WTC11 (cell line): Measurements from ENCODE around the gene COLGALT1. TPM values are rescaled to one million over a fixed set of nuclear protein-coding genes. Genes with fewer than 3 reads are reported as not detected.

Source experiments
- ATAC-seq: fragments of 200-7000 bp; cut with Tn5 transposase; 2 replicates; pipeline ENCODE4 v1.10.0; 2021; ENCODE audit warnings: mild to moderate bottlenecking, moderate library complexity
- CTCF ChIA-PET: fragments of 300-600 bp; sonication (Branson Sonifier 250); formaldehyde crosslinking; loops from one replicate; lab custom pipeline; 2021; ENCODE audit warnings: antibody characterized with exemption; lab: Charles Lee
- POLR2A ChIA-PET: fragments of 350-600 bp; sonication (Branson Sonifier 250); formaldehyde crosslinking; loops from one replicate; lab custom pipeline; 2021; ENCODE audit warnings: antibody characterized with exemption; lab: Charles Lee
- DNase-seq: peaks from one replicate; pipeline ENCODE4 v3.0.0; 2021; ENCODE audit warnings: low spot score
- H3K27ac Mint-ChIP-seq: 2 replicates; pipeline ENCODE4 v1.8.0; 2021; ENCODE audit warnings: mixed read lengths
- H3K27me3 Mint-ChIP-seq: 2 replicates; pipeline ENCODE4 v1.8.0; 2021; ENCODE audit warnings: low read depth, mild to moderate bottlenecking, moderate library complexity, mixed read lengths
- H3K36me3 Mint-ChIP-seq: 2 replicates; pipeline ENCODE4 v1.8.0; 2021; ENCODE audit warnings: mixed read lengths
- H3K4me1 Mint-ChIP-seq: 2 replicates; pipeline ENCODE4 v1.8.0; 2022; ENCODE audit warnings: mixed read lengths
- H3K4me3 Mint-ChIP-seq: 2 replicates; pipeline ENCODE4 v1.8.0; 2021; ENCODE audit warnings: mild to moderate bottlenecking, moderate library complexity, mixed read lengths
- H3K9me3 Mint-ChIP-seq: 2 replicates; pipeline ENCODE4 v1.8.0; 2021; ENCODE audit warnings: mixed read lengths
- ATF1 ChIP-seq: sonication (generic); formaldehyde crosslinking; IDR thresholded peaks from 2 replicates; pipeline ENCODE4 v1.8.1; 2023; ENCODE audit warnings: mild to moderate bottlenecking, moderate library complexity, missing genetic modification reagents
- CREB1 ChIP-seq: sonication (generic); formaldehyde crosslinking; IDR thresholded peaks from 2 replicates; pipeline ENCODE4 v1.8.0; 2023; ENCODE audit warnings: mild to moderate bottlenecking, missing genetic modification reagents
- CREM ChIP-seq: sonication (generic); formaldehyde crosslinking; IDR thresholded peaks from 2 replicates; pipeline ENCODE4 v1.8.1; 2022; ENCODE audit warnings: mild to moderate bottlenecking, missing genetic modification reagents, moderate library complexity
- ELF4 ChIP-seq: sonication (generic); formaldehyde crosslinking; IDR thresholded peaks from 2 replicates; pipeline ENCODE4 v1.8.1; 2022; ENCODE audit warnings: low read depth, mild to moderate bottlenecking, moderate library complexity, missing genetic modification reagents
- ESRRA ChIP-seq: sonication (generic); formaldehyde crosslinking; IDR thresholded peaks from 2 replicates; pipeline ENCODE4 v1.8.1; 2022; ENCODE audit warnings: mild to moderate bottlenecking, missing genetic modification reagents, borderline replicate concordance
- ETV6 ChIP-seq: sonication (generic); formaldehyde crosslinking; IDR thresholded peaks from 2 replicates; pipeline ENCODE4 v1.8.1; 2022; ENCODE audit warnings: mild to moderate bottlenecking, missing genetic modification reagents
- FOXP1 ChIP-seq: sonication (generic); formaldehyde crosslinking; IDR thresholded peaks from 2 replicates; pipeline ENCODE4 v1.8.0; 2022; ENCODE audit warnings: missing genetic modification reagents, mild to moderate bottlenecking, moderate library complexity, borderline replicate concordance
- MYBL2 ChIP-seq: sonication (generic); formaldehyde crosslinking; IDR thresholded peaks from 2 replicates; pipeline ENCODE4 v1.8.1; 2023; ENCODE audit warnings: mild to moderate bottlenecking, moderate library complexity, missing genetic modification reagents
- NFE2L1 ChIP-seq: sonication (generic); formaldehyde crosslinking; IDR thresholded peaks from 2 replicates; pipeline ENCODE4 v1.8.1; 2023; ENCODE audit warnings: missing genetic modification reagents
- NR2C2 ChIP-seq: sonication (generic); formaldehyde crosslinking; IDR thresholded peaks from 2 replicates; pipeline ENCODE4 v1.8.0; 2022; ENCODE audit warnings: mild to moderate bottlenecking, missing genetic modification reagents
- RELA ChIP-seq: sonication (generic); formaldehyde crosslinking; IDR thresholded peaks from 2 replicates; pipeline ENCODE4 v1.8.1; 2022; ENCODE audit warnings: missing genetic modification reagents, mild to moderate bottlenecking, borderline replicate concordance
- RORB ChIP-seq: fragments of 250-450 bp; sonication (Bioruptor Pico); IDR thresholded peaks from 2 replicates; pipeline ENCODE4 v1.9.0; 2021; ENCODE audit warnings: mild to moderate bottlenecking
- SMAD3 ChIP-seq: sonication (generic); formaldehyde crosslinking; IDR thresholded peaks from 2 replicates; pipeline ENCODE4 v1.8.0; 2022; ENCODE audit warnings: missing genetic modification reagents, mild to moderate bottlenecking, borderline replicate concordance
- SP1 ChIP-seq: sonication (generic); formaldehyde crosslinking; conservative IDR thresholded peaks from 2 replicates; pipeline ENCODE4 v1.8.1; 2022; ENCODE audit warnings: missing genetic modification reagents
- ZBTB21 ChIP-seq: sonication (generic); formaldehyde crosslinking; IDR thresholded peaks from 2 replicates; pipeline ENCODE4 v1.8.1; 2023; ENCODE audit warnings: mild to moderate bottlenecking, missing genetic modification reagents, borderline replicate concordance
- ZNF121 ChIP-seq: sonication (generic); formaldehyde crosslinking; IDR thresholded peaks from 2 replicates; pipeline ENCODE4 v1.8.0; 2023; ENCODE audit warnings: missing genetic modification reagents
- ZNF396 ChIP-seq: fragments of 250-450 bp; sonication (Bioruptor Pico); IDR thresholded peaks from 2 replicates; pipeline ENCODE4 v1.8.0; 2021; ENCODE audit warnings: mild to moderate bottlenecking, moderate library complexity, borderline replicate concordance
- ZNF416 ChIP-seq: fragments of 250-450 bp; sonication (Bioruptor Pico); IDR thresholded peaks from 2 replicates; pipeline ENCODE4 v1.9.0; 2021; ENCODE audit warnings: mild to moderate bottlenecking, inconsistent platforms
- total RNA-seq: library from RNA; stranded (reverse); gene quantifications from 3 replicates; pipeline ENCODE4 v1.2.3, GENCODE V29; 2021
- TF ChIP-seq, protein P1 (sequence below): fragments of 250-450 bp; sonication (Bioruptor Pico); IDR thresholded peaks from 2 replicates; pipeline ENCODE4 v1.9.0; 2021; ENCODE audit warnings: mild to moderate bottlenecking
- TF ChIP-seq, protein P2 (sequence below): sonication (generic); formaldehyde crosslinking; IDR thresholded peaks from 2 replicates; pipeline ENCODE4 v1.8.0; 2022; ENCODE audit warnings: mild to moderate bottlenecking, missing genetic modification reagents
- TF ChIP-seq, protein P3 (sequence below): sonication (generic); formaldehyde crosslinking; IDR thresholded peaks from 2 replicates; pipeline ENCODE4 v1.8.0; 2022; ENCODE audit warnings: mild to moderate bottlenecking, missing genetic modification reagents
- TF ChIP-seq, protein P4 (sequence below): sonication (generic); formaldehyde crosslinking; IDR thresholded peaks from 2 replicates; pipeline ENCODE4 v1.8.1; 2022; ENCODE audit warnings: mild to moderate bottlenecking, moderate library complexity, missing genetic modification reagents
- TF ChIP-seq, protein P5 (sequence below): fragments of 250-450 bp; sonication (Bioruptor Pico); IDR thresholded peaks from 2 replicates; pipeline ENCODE4 v1.9.0; 2021; ENCODE audit warnings: mild to moderate bottlenecking, borderline replicate concordance
- TF ChIP-seq, protein P6 (sequence below): sonication (generic); formaldehyde crosslinking; IDR thresholded peaks from 2 replicates; pipeline ENCODE4 v1.8.1; 2023; ENCODE audit warnings: mild to moderate bottlenecking, missing genetic modification reagents
- TF ChIP-seq, protein P7 (sequence below): sonication (generic); formaldehyde crosslinking; IDR thresholded peaks from 2 replicates; pipeline ENCODE4 v1.8.1; 2023; ENCODE audit warnings: mild to moderate bottlenecking, missing genetic modification reagents, borderline replicate concordance

COLGALT1 gene
- total RNA-seq, 1 experiment from 2014 or later: 54.0 TPM

DNA sequence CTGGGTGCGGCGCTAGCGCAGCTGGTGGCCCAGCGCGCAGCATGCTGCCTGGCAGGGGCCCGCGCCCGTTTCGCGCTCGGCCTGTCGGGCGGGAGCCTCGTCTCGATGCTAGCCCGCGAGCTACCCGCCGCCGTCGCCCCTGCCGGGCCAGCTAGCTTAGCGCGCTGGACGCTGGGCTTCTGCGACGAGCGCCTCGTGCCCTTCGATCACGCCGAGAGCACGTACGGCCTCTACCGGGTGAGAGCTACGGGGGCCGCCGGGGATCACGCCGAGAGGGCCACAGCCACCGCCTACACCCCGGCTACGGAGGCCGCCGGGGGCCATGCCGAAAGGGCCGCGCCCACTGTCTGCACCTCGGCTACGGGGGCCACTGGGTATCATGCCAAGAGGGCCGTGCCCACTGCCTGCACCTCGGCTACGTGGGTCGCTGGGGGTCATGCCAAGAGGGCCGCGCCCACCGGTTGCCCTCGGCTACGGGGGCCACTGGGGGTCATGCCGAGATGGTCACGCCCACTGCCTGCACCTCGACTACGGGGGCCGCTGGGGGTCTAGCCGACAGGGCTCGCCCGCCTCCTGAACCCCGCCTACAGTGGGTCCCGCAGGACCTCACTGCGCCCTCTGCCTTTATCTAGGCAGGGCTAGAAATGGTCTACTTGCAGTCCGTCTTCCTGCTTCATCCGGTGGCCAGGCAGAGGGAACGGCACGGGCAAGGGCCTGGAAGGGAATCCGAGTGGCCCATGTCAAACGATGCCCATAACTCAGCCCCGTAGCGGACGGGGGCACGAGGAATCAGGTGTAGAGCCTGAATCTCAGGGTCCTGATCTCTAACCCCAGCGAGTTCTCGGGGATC, 43.5 kb upstream of the COLGALT1 start:
- ATAC-seq: peak; percentile 73
- peak; percentile 87 for DNase-seq
- no peaks in the 10 kb centered on the region for H3K9me3 Mint-ChIP-seq
- H3K36me3 Mint-ChIP-seq: peaks cover 6% of the 10 kb centered on the region
- no peaks in the 10 kb centered on the region for H3K27me3 Mint-ChIP-seq
- ChIA-PET POLR2A (interaction anchor here (0.9 to 1.4 kb wide), 5 partner anchors 27 to 120 kb away, joined by 3 to 5 read pairs (median 3); no protein-coding TSS in a partner anchor), CTCF (interaction anchor here (0.5 to 7.3 kb wide), 23 partner anchors 9 to 319 kb away, joined by 3 to 84 read pairs (median 4); no protein-coding TSS in a partner anchor)
- peaks cover 16% of the 10 kb centered on the region for H3K4me1 Mint-ChIP-seq
- peak overlapping the region; percentile 95 for H3K27ac Mint-ChIP-seq
- peak overlapping the region; percentile 98 for H3K4me3 Mint-ChIP-seq
- no peak; the same call in 1 of the 2 replicates for TF ChIP-seq SMAD3 (CRISPR knock-in tag)
- TF ChIP-seq SP1 (CRISPR knock-in tag): peak; percentile 93
- TF ChIP-seq ATF1 (CRISPR knock-in tag): no peak
- no peak; the same call in 1 of the 2 replicates for TF ChIP-seq ETV6 (CRISPR knock-in tag)
- peak; percentile 37; the same call in 1 of the 2 replicates for TF ChIP-seq CREB1 (CRISPR knock-in tag)
- peak; percentile 80 for TF ChIP-seq ESRRA (CRISPR knock-in tag)
- peak; percentile 81; the same call in 1 of the 2 replicates for TF ChIP-seq MYBL2
- TF ChIP-seq, protein P1, sequence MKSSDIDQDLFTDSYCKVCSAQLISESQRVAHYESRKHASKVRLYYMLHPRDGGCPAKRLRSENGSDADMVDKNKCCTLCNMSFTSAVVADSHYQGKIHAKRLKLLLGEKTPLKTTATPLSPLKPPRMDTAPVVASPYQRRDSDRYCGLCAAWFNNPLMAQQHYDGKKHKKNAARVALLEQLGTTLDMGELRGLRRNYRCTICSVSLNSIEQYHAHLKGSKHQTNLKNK (CRISPR knock-in tag): no peak
- TF ChIP-seq ZBTB21 (CRISPR knock-in tag): peak; percentile 84; the same call in 1 of the 2 replicates
- TF ChIP-seq ZNF396 (CRISPR knock-in tag): no peak
- TF ChIP-seq, protein P2, sequence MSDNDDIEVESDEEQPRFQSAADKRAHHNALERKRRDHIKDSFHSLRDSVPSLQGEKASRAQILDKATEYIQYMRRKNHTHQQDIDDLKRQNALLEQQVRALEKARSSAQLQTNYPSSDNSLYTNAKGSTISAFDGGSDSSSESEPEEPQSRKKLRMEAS (CRISPR knock-in tag): peak; percentile 97
- TF ChIP-seq CREM (CRISPR knock-in tag): no peak
- TF ChIP-seq RORB: no peak
- TF ChIP-seq, protein P3, sequence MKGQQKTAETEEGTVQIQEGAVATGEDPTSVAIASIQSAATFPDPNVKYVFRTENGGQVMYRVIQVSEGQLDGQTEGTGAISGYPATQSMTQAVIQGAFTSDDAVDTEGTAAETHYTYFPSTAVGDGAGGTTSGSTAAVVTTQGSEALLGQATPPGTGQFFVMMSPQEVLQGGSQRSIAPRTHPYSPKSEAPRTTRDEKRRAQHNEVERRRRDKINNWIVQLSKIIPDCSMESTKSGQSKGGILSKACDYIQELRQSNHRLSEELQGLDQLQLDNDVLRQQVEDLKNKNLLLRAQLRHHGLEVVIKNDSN (CRISPR knock-in tag): peak; percentile 72
- TF ChIP-seq RELA (CRISPR knock-in tag): peak; percentile 80
- TF ChIP-seq, protein P4, sequence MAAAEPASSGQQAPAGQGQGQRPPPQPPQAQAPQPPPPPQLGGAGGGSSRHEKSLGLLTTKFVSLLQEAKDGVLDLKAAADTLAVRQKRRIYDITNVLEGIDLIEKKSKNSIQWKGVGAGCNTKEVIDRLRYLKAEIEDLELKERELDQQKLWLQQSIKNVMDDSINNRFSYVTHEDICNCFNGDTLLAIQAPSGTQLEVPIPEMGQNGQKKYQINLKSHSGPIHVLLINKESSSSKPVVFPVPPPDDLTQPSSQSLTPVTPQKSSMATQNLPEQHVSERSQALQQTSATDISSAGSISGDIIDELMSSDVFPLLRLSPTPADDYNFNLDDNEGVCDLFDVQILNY (CRISPR knock-in tag): no peak; the same call in 1 of the 2 replicates
- TF ChIP-seq ZNF121: no peak
- peak; percentile 78 for TF ChIP-seq NFE2L1
- TF ChIP-seq, protein P5, sequence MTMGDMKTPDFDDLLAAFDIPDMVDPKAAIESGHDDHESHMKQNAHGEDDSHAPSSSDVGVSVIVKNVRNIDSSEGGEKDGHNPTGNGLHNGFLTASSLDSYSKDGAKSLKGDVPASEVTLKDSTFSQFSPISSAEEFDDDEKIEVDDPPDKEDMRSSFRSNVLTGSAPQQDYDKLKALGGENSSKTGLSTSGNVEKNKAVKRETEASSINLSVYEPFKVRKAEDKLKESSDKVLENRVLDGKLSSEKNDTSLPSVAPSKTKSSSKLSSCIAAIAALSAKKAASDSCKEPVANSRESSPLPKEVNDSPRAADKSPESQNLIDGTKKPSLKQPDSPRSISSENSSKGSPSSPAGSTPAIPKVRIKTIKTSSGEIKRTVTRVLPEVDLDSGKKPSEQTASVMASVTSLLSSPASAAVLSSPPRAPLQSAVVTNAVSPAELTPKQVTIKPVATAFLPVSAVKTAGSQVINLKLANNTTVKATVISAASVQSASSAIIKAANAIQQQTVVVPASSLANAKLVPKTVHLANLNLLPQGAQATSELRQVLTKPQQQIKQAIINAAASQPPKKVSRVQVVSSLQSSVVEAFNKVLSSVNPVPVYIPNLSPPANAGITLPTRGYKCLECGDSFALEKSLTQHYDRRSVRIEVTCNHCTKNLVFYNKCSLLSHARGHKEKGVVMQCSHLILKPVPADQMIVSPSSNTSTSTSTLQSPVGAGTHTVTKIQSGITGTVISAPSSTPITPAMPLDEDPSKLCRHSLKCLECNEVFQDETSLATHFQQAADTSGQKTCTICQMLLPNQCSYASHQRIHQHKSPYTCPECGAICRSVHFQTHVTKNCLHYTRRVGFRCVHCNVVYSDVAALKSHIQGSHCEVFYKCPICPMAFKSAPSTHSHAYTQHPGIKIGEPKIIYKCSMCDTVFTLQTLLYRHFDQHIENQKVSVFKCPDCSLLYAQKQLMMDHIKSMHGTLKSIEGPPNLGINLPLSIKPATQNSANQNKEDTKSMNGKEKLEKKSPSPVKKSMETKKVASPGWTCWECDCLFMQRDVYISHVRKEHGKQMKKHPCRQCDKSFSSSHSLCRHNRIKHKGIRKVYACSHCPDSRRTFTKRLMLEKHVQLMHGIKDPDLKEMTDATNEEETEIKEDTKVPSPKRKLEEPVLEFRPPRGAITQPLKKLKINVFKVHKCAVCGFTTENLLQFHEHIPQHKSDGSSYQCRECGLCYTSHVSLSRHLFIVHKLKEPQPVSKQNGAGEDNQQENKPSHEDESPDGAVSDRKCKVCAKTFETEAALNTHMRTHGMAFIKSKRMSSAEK (CRISPR knock-in tag): 0 out of 2 replicates have a peak, but pooled peaks have one; percentile 26
- TF ChIP-seq ZNF416 (CRISPR knock-in tag): 0 out of 2 replicates have a peak, but pooled peaks have one; percentile 15
- TF ChIP-seq, protein P6, sequence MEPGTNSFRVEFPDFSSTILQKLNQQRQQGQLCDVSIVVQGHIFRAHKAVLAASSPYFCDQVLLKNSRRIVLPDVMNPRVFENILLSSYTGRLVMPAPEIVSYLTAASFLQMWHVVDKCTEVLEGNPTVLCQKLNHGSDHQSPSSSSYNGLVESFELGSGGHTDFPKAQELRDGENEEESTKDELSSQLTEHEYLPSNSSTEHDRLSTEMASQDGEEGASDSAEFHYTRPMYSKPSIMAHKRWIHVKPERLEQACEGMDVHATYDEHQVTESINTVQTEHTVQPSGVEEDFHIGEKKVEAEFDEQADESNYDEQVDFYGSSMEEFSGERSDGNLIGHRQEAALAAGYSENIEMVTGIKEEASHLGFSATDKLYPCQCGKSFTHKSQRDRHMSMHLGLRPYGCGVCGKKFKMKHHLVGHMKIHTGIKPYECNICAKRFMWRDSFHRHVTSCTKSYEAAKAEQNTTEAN (CRISPR knock-in tag): peak; percentile 91
- TF ChIP-seq, protein P7, sequence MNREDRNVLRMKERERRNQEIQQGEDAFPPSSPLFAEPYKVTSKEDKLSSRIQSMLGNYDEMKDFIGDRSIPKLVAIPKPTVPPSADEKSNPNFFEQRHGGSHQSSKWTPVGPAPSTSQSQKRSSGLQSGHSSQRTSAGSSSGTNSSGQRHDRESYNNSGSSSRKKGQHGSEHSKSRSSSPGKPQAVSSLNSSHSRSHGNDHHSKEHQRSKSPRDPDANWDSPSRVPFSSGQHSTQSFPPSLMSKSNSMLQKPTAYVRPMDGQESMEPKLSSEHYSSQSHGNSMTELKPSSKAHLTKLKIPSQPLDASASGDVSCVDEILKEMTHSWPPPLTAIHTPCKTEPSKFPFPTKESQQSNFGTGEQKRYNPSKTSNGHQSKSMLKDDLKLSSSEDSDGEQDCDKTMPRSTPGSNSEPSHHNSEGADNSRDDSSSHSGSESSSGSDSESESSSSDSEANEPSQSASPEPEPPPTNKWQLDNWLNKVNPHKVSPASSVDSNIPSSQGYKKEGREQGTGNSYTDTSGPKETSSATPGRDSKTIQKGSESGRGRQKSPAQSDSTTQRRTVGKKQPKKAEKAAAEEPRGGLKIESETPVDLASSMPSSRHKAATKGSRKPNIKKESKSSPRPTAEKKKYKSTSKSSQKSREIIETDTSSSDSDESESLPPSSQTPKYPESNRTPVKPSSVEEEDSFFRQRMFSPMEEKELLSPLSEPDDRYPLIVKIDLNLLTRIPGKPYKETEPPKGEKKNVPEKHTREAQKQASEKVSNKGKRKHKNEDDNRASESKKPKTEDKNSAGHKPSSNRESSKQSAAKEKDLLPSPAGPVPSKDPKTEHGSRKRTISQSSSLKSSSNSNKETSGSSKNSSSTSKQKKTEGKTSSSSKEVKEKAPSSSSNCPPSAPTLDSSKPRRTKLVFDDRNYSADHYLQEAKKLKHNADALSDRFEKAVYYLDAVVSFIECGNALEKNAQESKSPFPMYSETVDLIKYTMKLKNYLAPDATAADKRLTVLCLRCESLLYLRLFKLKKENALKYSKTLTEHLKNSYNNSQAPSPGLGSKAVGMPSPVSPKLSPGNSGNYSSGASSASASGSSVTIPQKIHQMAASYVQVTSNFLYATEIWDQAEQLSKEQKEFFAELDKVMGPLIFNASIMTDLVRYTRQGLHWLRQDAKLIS (CRISPR knock-in tag): 0 out of 2 replicates have a peak, but pooled peaks have one; percentile 44
- peak; percentile 71; the same call in 1 of the 2 replicates for TF ChIP-seq NR2C2
- TF ChIP-seq ELF4 (CRISPR knock-in tag): 0 out of 2 replicates have a peak, but pooled peaks have one; percentile 62
- TF ChIP-seq FOXP1 (CRISPR knock-in tag): peak; percentile 91; the same call in 1 of the 2 replicates
